Measurements from ENCODE around the gene NUAK1.

Gene NUAK1

GRCh38 chr12:106125351-106126095 is 13.2 kb downstream of the NUAK1 start:
- H3K27ac ChIP-seq = no peak overlapping the region
- in situ Hi-C loops (cut with HindIII; ENCODE audit: low pct_ligation_motif_present, low sequenced_read_pairs) = no loop called here
- no peak for TF ChIP-seq CTCF (IDR thresholded peaks at IDR 0.05; ENCODE audit: low read depth, low read length, missing control alignments)
- H3K36me3 ChIP-seq (replicated peaks) = no peaks in the 10 kb centered on the region
- H3K27me3 ChIP-seq (replicated peaks) = no peaks in the 10 kb centered on the region
- no peak overlapping the region for H3K4me3 ChIP-seq (ENCODE audit: low read depth, low read length)
- DNase-seq = no peak

GRCh38 chr12:106123551-106124081 is 15.1 kb downstream of the NUAK1 start:
- H3K4me3 ChIP-seq (ENCODE audit: low read depth, low read length) = no peak overlapping the region
- H3K27ac ChIP-seq = peak overlapping the region; percentile 1
- H3K36me3 ChIP-seq (replicated peaks) = no peaks in the 10 kb centered on the region
- TF ChIP-seq CTCF (IDR thresholded peaks at IDR 0.05; ENCODE audit: low read depth, low read length, missing control alignments) = no peak
- no peaks in the 10 kb centered on the region for H3K27me3 ChIP-seq (replicated peaks)
- no peak for DNase-seq
- in situ Hi-C loops (cut with HindIII; ENCODE audit: low pct_ligation_motif_present, low sequenced_read_pairs) = no loop called here

- TF ChIP-seq CTCF (IDR thresholded peaks at IDR 0.05; ENCODE audit: low read depth, low read length, missing control alignments) = no peak
- in situ Hi-C loops (cut with HindIII; ENCODE audit: low pct_ligation_motif_present, low sequenced_read_pairs) = no loop called here
- Histone ChIP-seq H3K4me3 (ENCODE audit: low read depth, low read length) (no peak overlapping the region), H3K27me3 (replicated peaks) (no peaks in the 10 kb centered on the region), H3K36me3 (replicated peaks) (no peaks in the 10 kb centered on the region), H3K27ac (no peak overlapping the region)
- no peak for DNase-seq
These were observed 15.6 kb downstream of the NUAK1 start for GRCh38 chr12:106123110-106123509.

DNA sequence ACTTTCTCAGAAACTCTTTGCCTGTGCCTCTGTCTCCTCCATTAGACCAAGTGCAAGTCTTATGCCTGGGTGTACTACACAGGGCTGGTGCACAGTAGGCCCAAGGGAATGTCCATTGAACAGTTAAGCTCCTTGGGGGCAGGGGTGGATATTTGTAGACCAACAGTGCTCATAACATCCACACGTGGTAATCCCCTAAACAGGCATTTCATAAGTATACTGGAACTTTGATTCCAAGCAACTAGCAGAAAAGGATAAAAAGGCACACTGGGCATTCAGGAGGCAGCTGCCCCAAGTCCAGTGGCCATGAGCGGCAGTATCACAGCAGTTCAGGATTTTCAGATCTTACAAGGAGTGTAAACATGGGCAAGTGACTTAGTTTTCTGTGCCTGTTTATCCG is 16.8 kb downstream of the NUAK1 start:
- no peak overlapping the region for H3K4me3 ChIP-seq (ENCODE audit: low read depth, low read length)
- TF ChIP-seq CTCF (IDR thresholded peaks at IDR 0.05; ENCODE audit: low read depth, low read length, missing control alignments) = no peak

DNA sequence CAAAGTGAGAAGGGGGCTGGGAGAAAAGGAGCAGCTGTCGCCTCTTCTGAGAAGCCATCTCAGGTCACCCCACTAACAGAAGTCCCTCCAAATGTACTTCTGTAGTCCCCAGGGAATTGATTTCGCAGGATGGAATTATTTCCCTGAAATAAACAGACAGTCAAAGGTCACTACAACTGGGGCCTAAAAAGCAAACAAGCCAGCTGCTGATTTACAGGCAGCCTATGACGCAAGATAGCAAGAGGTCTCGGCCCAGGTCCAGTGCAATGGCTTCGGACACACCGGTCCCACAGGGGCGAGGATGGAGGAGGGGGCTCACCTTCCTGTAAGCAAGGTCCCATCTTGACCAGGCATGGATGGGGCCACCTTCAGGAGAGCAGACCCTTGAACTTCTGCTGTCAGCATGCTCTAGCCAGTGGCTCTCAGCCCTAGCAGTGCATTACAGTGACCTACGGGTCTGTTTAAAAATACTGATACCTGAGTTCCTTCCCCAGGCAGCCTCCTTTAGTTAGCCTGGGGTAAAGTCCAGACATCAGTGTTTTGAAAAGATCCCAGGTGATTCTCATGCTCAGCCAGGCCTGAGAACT is 18.1 kb downstream of the NUAK1 start:
- no peak overlapping the region for H3K27ac ChIP-seq
- no peak for TF ChIP-seq CTCF (IDR thresholded peaks at IDR 0.05; ENCODE audit: low read depth, low read length, missing control alignments)
- in situ Hi-C loops (cut with HindIII; ENCODE audit: low pct_ligation_motif_present, low sequenced_read_pairs) = no loop called here
- no peak overlapping the region for H3K4me3 ChIP-seq (ENCODE audit: low read depth, low read length)
- H3K27me3 ChIP-seq (replicated peaks) = no peaks in the 10 kb centered on the region
- H3K36me3 ChIP-seq (replicated peaks) = no peaks in the 10 kb centered on the region
- DNase-seq = no peak

More for the DNA sequence above, 16.8 kb downstream of the NUAK1 start:
- Histone ChIP-seq H3K36me3 (replicated peaks) (no peaks in the 10 kb centered on the region), H3K27me3 (replicated peaks) (no peaks in the 10 kb centered on the region), H3K27ac (no peak overlapping the region)
- no peak for DNase-seq
- in situ Hi-C loops (cut with HindIII; ENCODE audit: low pct_ligation_motif_present, low sequenced_read_pairs) = no loop called here

Measured in brain microvascular endothelial cell (primary cell).